Panc1 (cell line): ENCODE results near the gene PVRIG.
"Not testable (repeated sequence)": the region's sequence is repeated elsewhere in the genome, so short reads cannot be mapped to it uniquely, and the experiment has no call there.

ENCODE experiments used
- CTCF ChIP-seq: fragments of 450-650 bp; IDR thresholded peaks from 2 replicates; pipeline ENCODE4 v1.5.1; 2017; ENCODE audit warnings: mild to moderate bottlenecking
- POLR2AphosphoS5 ChIP-seq: IDR thresholded peaks from 2 replicates; pipeline ENCODE4 v1.6.1; 2012; ENCODE audit warnings: mild to moderate bottlenecking, low read depth, low read length, moderate library complexity
- REST ChIP-seq, 2 experiments: IDR thresholded peaks; 2 replicates each; pipeline ENCODE4 v1.6.1; 2011 to 2012; ENCODE audit warnings: low read depth in 2 of 2, control low read depth in 1 of 2, low read length in 1 of 2, mild to moderate bottlenecking in 1 of 2, moderate library complexity in 1 of 2; ENCODE audit not compliant: insufficient read depth in 1 of 2
- SIN3A ChIP-seq: IDR thresholded peaks from 2 replicates; pipeline ENCODE4 v1.6.1; 2012; ENCODE audit warnings: low read depth, mild to moderate bottlenecking, low read length, moderate library complexity, borderline replicate concordance; ENCODE audit not compliant: insufficient read depth
- TCF7L2 ChIP-seq: IDR thresholded peaks from 2 replicates; pipeline ENCODE4 v1.6.1; 2011; ENCODE audit warnings: mild to moderate bottlenecking, low read depth, low read length, inconsistent platforms

GRCh38 chr7:100246121-100246864 lies 26.5 kb downstream of the PVRIG start:
- TF ChIP-seq POLR2AphosphoS5; REST (IDR thresholded peaks at IDR 0.05; ENCODE audit: insufficient read depth in 1 of 2, low read depth in 2 of 2, low read length in 1 of 2); CTCF; SIN3A; TCF7L2: not testable (repeated sequence)
